A673 (cell line): ENCODE data around the gene CPB1. TPM values are rescaled to one million over a fixed set of nuclear protein-coding genes. Genes with fewer than 3 reads are reported as not detected.

ENCODE experiments used
- BruUV-seq: library from RNA; stranded (reverse); fragments of 400-500 nt; replicated peaks from 2 replicates; lab custom pipeline; 2021; lab: Mats Ljungman, UMichigan
- CTCF ChIA-PET: fragments of 300-600 bp; sonication (Branson Sonifier 250); formaldehyde crosslinking; loops from one replicate; lab custom pipeline; 2022; ENCODE audit warnings: antibody characterized with exemption; lab: Charles Lee
- POLR2A ChIA-PET: fragments of 300-600 bp; sonication (Branson Sonifier 250); formaldehyde crosslinking; loops from one replicate; lab custom pipeline; 2022; ENCODE audit warnings: antibody characterized with exemption; ENCODE audit not compliant: low non-redundant PET; lab: Charles Lee
- DNase-seq: peaks from one replicate; pipeline ENCODE4 v3.0.0-alpha.2; 2015; ENCODE audit warnings: low spot score
- H3K27ac ChIP-seq: fragments of 200-600 bp; sonication (generic); 2 replicates; pipeline ENCODE4 v1.5.1; 2016; ENCODE audit warnings: mixed run types, low read depth, mild to moderate bottlenecking, mixed read lengths, antibody characterized with exemption, low read length; ENCODE audit not compliant: poor library complexity, severe bottlenecking
- H3K27me3 ChIP-seq: fragments of 200-600 bp; sonication (generic); replicated peaks from 2 replicates; pipeline ENCODE4 v1.6.1; 2017; ENCODE audit warnings: mixed run types, low read depth, mild to moderate bottlenecking, mixed read lengths, antibody characterized with exemption, low read length; ENCODE audit not compliant: insufficient read depth, poor library complexity
- H3K36me3 ChIP-seq: fragments of 200-600 bp; sonication (generic); 2 replicates; pipeline ENCODE4 v1.6.1; 2016; ENCODE audit warnings: mixed run types, mild to moderate bottlenecking, mixed read lengths, antibody characterized with exemption, low read length; ENCODE audit not compliant: insufficient read depth, poor library complexity, severe bottlenecking
- H3K4me1 ChIP-seq: fragments of 200-600 bp; sonication (generic); 2 replicates; pipeline ENCODE4 v1.6.1; 2017; ENCODE audit warnings: mixed run types, mild to moderate bottlenecking, mixed read lengths, antibody characterized with exemption, low read length; ENCODE audit not compliant: insufficient read depth, poor library complexity, severe bottlenecking
- H3K4me3 ChIP-seq: fragments of 200-600 bp; sonication (generic); 2 replicates; pipeline ENCODE4 v1.5.1; 2016; ENCODE audit warnings: low read depth, mixed run types, mild to moderate bottlenecking, mixed read lengths, low read length; ENCODE audit not compliant: poor library complexity, severe bottlenecking
- H3K9me3 ChIP-seq: fragments of 200-600 bp; sonication (generic); 2 replicates; pipeline ENCODE4 v1.6.1; 2016; ENCODE audit warnings: mixed run types, low read depth, mild to moderate bottlenecking, mixed read lengths, antibody characterized with exemption, low read length; ENCODE audit not compliant: poor library complexity, severe bottlenecking
- EZH2 ChIP-seq: fragments of 200-600 bp; sonication (generic); IDR thresholded peaks from 2 replicates; pipeline ENCODE4 v1.6.1; 2017; ENCODE audit warnings: borderline replicate concordance, low read depth, mild to moderate bottlenecking, mixed read lengths, antibody characterized with exemption, low read length; ENCODE audit not compliant: poor library complexity, severe bottlenecking
- intact Hi-C: fragments of 100-400 bp; cut with micrococcal nuclease; formaldehyde crosslinking; loops from one replicate; pipeline ENCODE4 v1.10.0; 2022; ENCODE audit not compliant: unreplicated experiment
- total RNA-seq: library from RNA; stranded (reverse); gene quantifications from 2 replicates; pipeline ENCODE4 v1.2.3, GENCODE V29; 2021
- TF ChIP-seq, protein P1 (sequence below): fragments of 300-800, 200-600 bp; sonication (generic); conservative IDR thresholded peaks from 2 replicates; pipeline ENCODE4 v1.5.1; 2017; ENCODE audit warnings: low read depth, mild to moderate bottlenecking, antibody characterized with exemption, low read length, moderate library complexity, mixed read lengths

Gene CPB1
- total RNA-seq, 1 experiment from 2014 or later: not detected

DNA sequence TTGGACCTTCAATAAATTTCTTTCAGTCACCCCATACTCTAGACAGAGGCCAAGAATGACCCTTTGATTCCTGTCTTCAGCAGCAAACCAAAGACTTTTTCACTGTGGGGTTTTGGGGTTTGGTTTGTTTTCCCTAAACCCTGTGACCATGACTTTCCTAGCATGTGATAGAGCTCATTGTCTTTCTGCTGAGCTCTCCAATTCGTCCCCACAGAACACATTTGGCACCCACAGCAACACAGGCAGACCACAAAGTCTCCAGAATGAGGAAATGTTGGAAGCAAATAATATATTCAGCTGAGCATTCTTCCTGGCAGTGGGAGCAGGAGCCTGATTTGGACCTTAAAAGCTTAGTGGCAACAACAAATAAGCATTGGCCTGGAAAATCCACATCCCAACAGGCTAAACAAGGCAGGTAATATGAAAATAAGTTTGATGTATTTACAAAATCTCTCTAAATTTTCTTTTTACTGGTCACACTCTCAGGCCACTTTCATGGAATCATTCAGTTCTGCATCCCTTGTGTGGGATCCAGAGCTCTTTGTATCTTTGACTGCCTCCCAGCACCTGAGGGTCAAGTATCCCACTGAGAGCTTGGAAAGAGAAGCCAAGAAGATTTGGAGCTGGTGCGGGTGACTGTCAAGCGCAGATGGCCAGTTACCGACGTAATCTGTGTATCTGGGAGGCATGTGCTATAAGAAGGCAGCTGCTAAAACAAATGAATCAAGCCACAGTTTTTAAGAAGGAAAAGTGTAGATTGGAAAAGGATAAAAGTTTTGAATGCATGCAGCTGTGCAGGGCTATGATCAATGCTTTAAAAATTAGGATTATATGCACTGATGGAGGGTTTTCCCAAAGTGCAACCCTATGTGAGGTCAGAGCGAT, 36.5 kb upstream of the CPB1 start:
- CTCF ChIA-PET: no interaction called here
- POLR2A ChIA-PET: no interaction called here
- Histone ChIP-seq H3K4me1 (no peaks in the 10 kb centered on the region), H3K27ac (no peak overlapping the region), H3K27me3 (no peaks in the 10 kb centered on the region), H3K4me3 (no peak overlapping the region), H3K9me3 (no peaks in the 10 kb centered on the region), H3K36me3 (no peaks in the 10 kb centered on the region)
- intact Hi-C loops: no loop called here
- no peak for TF ChIP-seq EZH2
- TF ChIP-seq, protein P1, sequence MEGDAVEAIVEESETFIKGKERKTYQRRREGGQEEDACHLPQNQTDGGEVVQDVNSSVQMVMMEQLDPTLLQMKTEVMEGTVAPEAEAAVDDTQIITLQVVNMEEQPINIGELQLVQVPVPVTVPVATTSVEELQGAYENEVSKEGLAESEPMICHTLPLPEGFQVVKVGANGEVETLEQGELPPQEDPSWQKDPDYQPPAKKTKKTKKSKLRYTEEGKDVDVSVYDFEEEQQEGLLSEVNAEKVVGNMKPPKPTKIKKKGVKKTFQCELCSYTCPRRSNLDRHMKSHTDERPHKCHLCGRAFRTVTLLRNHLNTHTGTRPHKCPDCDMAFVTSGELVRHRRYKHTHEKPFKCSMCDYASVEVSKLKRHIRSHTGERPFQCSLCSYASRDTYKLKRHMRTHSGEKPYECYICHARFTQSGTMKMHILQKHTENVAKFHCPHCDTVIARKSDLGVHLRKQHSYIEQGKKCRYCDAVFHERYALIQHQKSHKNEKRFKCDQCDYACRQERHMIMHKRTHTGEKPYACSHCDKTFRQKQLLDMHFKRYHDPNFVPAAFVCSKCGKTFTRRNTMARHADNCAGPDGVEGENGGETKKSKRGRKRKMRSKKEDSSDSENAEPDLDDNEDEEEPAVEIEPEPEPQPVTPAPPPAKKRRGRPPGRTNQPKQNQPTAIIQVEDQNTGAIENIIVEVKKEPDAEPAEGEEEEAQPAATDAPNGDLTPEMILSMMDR: no peak
- no TSS peak for BruUV-seq
- DNase-seq: no peak

DNA sequence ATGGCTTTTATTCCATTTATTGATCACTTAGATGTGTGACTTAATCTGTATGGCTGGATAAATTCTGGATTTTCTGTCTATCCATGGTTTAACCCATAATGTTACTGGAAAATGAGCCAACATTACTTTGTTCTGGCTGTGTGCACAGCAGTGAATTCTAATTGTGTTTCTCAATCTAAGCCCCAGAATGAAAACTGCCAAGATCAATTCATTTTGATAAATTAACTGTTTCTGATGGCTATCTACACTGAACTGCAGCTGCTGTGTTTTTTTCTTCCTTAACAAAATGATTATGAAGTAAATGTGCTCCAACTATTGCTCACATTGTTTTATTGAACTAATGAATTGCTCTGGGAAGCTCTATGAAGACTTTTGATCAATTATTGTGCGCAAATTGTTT, 35.7 kb upstream of the CPB1 start:
- Histone ChIP-seq H3K27me3 (no peaks in the 10 kb centered on the region), H3K27ac (no peak overlapping the region), H3K4me1 (no peaks in the 10 kb centered on the region), H3K36me3 (no peaks in the 10 kb centered on the region), H3K4me3 (no peak overlapping the region), H3K9me3 (no peaks in the 10 kb centered on the region)
- intact Hi-C loops: no loop called here
- ChIA-PET CTCF (no interaction called here), POLR2A (no interaction called here)
- no peak for TF ChIP-seq EZH2
- TF ChIP-seq, protein P1: no peak
- BruUV-seq: no TSS peak
- DNase-seq: no peak

DNA sequence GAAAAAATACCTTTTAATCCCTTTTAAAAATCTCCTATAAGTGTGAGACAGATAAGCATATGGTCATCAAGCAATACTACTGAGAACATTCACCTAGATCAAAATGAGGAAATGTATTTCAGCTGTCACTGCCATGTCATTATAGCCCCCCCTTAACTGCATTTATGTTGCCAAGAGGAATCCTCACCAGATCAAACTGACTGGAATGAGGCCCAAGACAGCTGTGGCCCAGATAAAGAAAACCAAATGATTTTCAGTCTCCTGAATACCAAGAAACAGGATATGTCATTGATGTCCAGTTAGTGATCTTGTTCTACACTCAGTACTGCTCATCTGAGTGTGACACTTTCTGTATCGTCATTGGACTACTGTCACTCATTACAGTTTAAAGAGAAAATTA, 35.1 kb upstream of the CPB1 start:
- intact Hi-C loops: no loop called here
- CTCF ChIA-PET: no interaction called here
- no peak for TF ChIP-seq EZH2
- TF ChIP-seq, protein P1: no peak

More for the DNA sequence above, 35.1 kb upstream of the CPB1 start:
- Histone ChIP-seq H3K9me3 (no peaks in the 10 kb centered on the region), H3K4me3 (no peak overlapping the region), H3K36me3 (no peaks in the 10 kb centered on the region), H3K27ac (no peak overlapping the region), H3K4me1 (no peaks in the 10 kb centered on the region), H3K27me3 (no peaks in the 10 kb centered on the region)
- POLR2A ChIA-PET: no interaction called here
- no TSS peak for BruUV-seq
- no peak for DNase-seq
